CD4-positive, alpha-beta T cell treated with Interferon alpha-2 for 1 hour (primary cell): ENCODE data around the gene PARS2.

ENCODE experiments used
- DNase-seq, 2 donors: peaks; one replicate each; pipeline ENCODE4 v3.0.0-alpha.2; 2020 to 2022

The PARS2 gene

GRCh38 chr1:54764133-54764921 is at the start of gene PARS2:
PARS2 (minus strand) TSS chr1:54764523; CDS start chr1:54759161, 5,362 bp downstream.
- peak; percentile 98 for DNase-seq

- no peak for DNase-seq
Observed at GRCh38 chr1:54814126-54814498, 49.8 kb upstream of the PARS2 start.

GRCh38 chr1:54813485-54814125 is 49.3 kb upstream of the PARS2 start:
- DNase-seq = no peak

GRCh38 chr1:54812801-54813484 is 48.6 kb upstream of the PARS2 start:
- no peak for DNase-seq

- no peak for DNase-seq
Observed at GRCh38 chr1:54811739-54812655, 47.7 kb upstream of the PARS2 start.

GRCh38 chr1:54811066-54811465 is 46.7 kb upstream of the PARS2 start:
- no peak for DNase-seq

- peak; percentile 52 to 72 for DNase-seq
Observed at GRCh38 chr1:54810153-54810942, 46.0 kb upstream of the PARS2 start.

GRCh38 chr1:54809496-54810074 is 45.3 kb upstream of the PARS2 start:
- DNase-seq = no peak

GRCh38 chr1:54808443-54809207 is 44.3 kb upstream of the PARS2 start:
- DNase-seq = no peak

GRCh38 chr1:54807756-54808155 is 43.4 kb upstream of the PARS2 start:
- DNase-seq = no peak

GRCh38 chr1:54806931-54807611 is 42.7 kb upstream of the PARS2 start:
- peak; percentile 47 to 52 for DNase-seq

- DNase-seq = no peak
Observed at GRCh38 chr1:54805981-54806381, 41.7 kb upstream of the PARS2 start.

- no peak for DNase-seq
Observed at GRCh38 chr1:54805466-54805865, 41.1 kb upstream of the PARS2 start.

GRCh38 chr1:54804471-54805132 is 40.3 kb upstream of the PARS2 start:
- DNase-seq = no peak

GRCh38 chr1:54803761-54804470 is 39.6 kb upstream of the PARS2 start:
- no peak for DNase-seq

GRCh38 chr1:54800899-54801759 is 36.8 kb upstream of the PARS2 start, which contains the start of gene TTC22:
TTC22 (minus strand) TSS chr1:54801323; CDS start chr1:54801163, 160 bp downstream.
- peak; percentile 55 to 73 for DNase-seq

GRCh38 chr1:54800041-54800898 is 35.9 kb upstream of the PARS2 start:
- no peak for DNase-seq
